LNCAP (cell line): ENCODE measurements around the gene MAP4K4.

Experiments used
- TF ChIP-seq, protein P1 (sequence below): fragments of 450-650 bp; IDR thresholded peaks from 2 replicates; pipeline ENCODE4 v1.5.1; 2017; ENCODE audit warnings: mild to moderate bottlenecking

The MAP4K4 gene

DNA sequence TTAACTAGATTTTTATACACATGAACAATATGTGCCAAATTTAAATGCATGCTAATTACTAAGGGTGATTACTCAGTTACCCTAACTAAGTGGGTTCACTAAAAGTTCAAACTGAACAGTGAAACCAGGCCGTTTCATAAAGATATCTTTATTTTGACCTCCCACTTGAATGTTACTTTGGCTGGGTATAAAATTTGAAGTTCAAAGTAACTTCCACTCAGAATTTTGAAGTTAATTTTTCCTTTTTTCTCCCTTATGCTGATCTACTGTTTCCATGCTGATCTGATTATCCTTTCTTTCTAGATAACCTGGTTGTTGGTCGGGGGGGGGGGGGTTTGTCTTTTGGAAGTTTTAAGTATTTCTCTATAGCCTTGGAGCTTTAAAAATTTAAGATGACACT lies 25.5 kb upstream of the MAP4K4 start:
- TF ChIP-seq, protein P1, sequence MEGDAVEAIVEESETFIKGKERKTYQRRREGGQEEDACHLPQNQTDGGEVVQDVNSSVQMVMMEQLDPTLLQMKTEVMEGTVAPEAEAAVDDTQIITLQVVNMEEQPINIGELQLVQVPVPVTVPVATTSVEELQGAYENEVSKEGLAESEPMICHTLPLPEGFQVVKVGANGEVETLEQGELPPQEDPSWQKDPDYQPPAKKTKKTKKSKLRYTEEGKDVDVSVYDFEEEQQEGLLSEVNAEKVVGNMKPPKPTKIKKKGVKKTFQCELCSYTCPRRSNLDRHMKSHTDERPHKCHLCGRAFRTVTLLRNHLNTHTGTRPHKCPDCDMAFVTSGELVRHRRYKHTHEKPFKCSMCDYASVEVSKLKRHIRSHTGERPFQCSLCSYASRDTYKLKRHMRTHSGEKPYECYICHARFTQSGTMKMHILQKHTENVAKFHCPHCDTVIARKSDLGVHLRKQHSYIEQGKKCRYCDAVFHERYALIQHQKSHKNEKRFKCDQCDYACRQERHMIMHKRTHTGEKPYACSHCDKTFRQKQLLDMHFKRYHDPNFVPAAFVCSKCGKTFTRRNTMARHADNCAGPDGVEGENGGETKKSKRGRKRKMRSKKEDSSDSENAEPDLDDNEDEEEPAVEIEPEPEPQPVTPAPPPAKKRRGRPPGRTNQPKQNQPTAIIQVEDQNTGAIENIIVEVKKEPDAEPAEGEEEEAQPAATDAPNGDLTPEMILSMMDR = no peak

GRCh38 chr2:101673920-101674319 lies 23.6 kb upstream of the MAP4K4 start:
- TF ChIP-seq, protein P1 = no peak

DNA sequence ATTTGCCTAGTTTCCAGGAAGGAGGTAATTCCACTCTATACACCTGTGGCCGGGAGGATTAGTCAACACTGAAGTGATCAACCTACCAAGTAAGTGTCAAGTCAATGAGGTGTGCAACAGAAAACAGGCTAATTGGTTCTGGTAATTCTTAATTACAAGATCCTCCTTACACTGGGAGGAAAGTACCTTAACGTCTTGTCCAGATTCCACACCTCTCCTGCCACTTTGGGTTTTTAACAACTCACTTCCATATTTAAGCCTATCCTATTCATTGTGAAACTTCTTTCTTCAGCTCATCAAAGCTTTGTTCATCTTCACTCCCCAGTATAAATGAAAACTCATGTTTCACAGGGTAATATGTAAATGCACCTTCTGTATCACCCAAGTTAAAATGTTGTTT lies 22.0 kb upstream of the MAP4K4 start:
- TF ChIP-seq, protein P1 = no peak

DNA sequence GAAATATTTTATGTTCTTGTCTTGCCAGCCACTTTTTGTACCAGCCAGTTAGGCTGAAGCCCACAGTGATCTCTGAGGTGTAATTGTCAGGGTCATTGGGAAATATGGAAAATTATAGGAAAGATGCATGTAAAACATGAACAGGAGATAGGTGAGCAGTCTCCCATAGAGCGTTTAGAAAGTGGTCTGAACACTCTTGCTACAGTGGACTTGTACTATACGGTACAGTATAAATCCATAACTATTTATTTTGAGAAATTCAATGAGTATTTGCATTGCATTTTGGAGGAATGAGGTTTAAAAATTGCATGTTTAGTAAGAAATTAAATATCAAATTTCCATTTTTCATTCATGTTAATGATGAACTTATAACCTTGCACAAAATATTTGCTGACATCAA lies 20.8 kb upstream of the MAP4K4 start:
- TF ChIP-seq, protein P1 = no peak

DNA sequence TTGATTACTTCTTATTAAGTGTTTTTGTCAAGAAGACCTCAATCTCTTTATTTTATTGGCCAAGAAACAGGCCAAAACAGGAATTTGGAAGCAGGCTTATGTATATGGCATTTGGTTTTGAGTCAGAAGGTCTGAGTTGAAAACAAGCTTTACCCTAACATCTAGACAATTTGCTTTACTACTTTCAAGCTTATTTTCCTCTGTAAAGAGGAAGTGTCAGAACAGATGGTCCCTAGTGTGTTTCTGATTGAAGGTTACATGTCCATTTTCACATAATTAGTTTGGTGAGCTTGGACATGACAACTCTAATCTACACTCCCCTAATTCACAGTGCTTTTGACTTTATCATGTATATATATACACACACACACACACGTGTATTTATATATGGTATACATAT lies 19.8 kb upstream of the MAP4K4 start:
- TF ChIP-seq, protein P1 = no peak

- TF ChIP-seq, protein P1 = no peak
Measured at GRCh38 chr2:101678379-101678778, 19.1 kb upstream of the MAP4K4 start.

DNA sequence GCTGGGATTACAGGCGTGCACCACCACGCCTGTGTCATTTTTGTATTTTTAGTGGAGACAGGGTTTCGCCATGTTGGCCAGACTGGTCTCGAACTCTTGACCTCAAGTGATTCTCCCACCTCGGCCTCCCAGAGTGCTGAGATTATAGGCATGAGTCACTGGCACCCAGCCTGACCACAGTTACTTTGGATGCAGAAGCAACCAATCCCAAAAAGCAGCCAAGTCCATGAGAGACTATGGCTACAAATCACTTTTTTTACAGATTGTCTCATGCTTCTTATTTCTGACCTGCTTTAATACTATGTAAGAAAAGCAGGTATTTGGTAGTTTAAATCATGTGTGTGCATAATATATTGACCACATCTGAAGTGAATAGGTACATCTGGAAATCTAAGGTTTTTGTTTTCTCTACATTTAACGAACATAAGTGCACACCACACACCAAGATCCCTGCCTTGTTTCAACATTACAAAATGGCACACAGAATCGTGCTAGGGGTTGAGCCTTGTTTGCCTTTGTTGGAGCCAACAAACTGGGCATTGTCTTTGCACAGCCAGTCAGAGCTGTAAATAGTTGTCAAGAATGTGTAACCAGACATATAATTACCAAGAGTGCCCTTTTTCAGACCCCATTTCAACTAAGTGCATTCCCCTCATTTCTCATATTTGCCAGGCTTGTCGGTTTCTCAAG lies 18.3 kb upstream of the MAP4K4 start:
- TF ChIP-seq, protein P1 = no peak
